GM23338 (cell line): Measurements from ENCODE around the gene BPTF. TPM values are rescaled to one million over a fixed set of nuclear protein-coding genes. Genes with fewer than 3 reads are reported as not detected.
"Not testable (repeated sequence)": the region's sequence is repeated elsewhere in the genome, so short reads cannot be mapped to it uniquely, and the experiment has no call there.

Experiments used
- ATAC-seq: fragments of 200-7000 bp; cut with Tn5 transposase; 3 replicates; pipeline ENCODE4 v1.9.1; 2020
- DNase-seq: peaks from one replicate; pipeline ENCODE4 v3.0.0-alpha.2; 2015; ENCODE audit warnings: low spot score
- H2AFZ ChIP-seq: fragments of 200-600 bp; sonication (generic); 2 replicates; pipeline ENCODE4 v1.8.0; 2016; ENCODE audit warnings: antibody characterized with exemption, mild to moderate bottlenecking, moderate library complexity
- H3F3A ChIP-seq: fragments of 200-600 bp; sonication (generic); replicated peaks from 2 replicates; pipeline ENCODE4 v1.8.0; 2017; ENCODE audit warnings: antibody characterized with exemption, mixed run types, low read depth
- H3K27ac ChIP-seq: fragments of 200-600 bp; sonication (generic); 2 replicates; pipeline ENCODE4 v1.6.1; 2016; ENCODE audit warnings: low read depth
- H3K27me3 ChIP-seq: fragments of 200-600 bp; sonication (generic); 2 replicates; pipeline ENCODE4 v1.8.0; 2016; ENCODE audit warnings: mild to moderate bottlenecking, mixed run types, moderate library complexity; ENCODE audit not compliant: insufficient read depth
- H3K36me3 ChIP-seq: fragments of 200-600 bp; sonication (generic); 2 replicates; pipeline ENCODE4 v1.8.0; 2016; ENCODE audit warnings: mild to moderate bottlenecking; ENCODE audit not compliant: insufficient read depth
- H3K4me1 ChIP-seq: fragments of 200-600 bp; sonication (generic); 2 replicates; pipeline ENCODE4 v1.8.0; 2016; ENCODE audit warnings: mild to moderate bottlenecking, moderate library complexity; ENCODE audit not compliant: insufficient read depth
- H3K4me2 ChIP-seq: fragments of 200-600 bp; sonication (generic); 2 replicates; pipeline ENCODE4 v1.7.1; 2017; ENCODE audit warnings: mixed run types
- H3K4me3 ChIP-seq: fragments of 200-600 bp; sonication (generic); 2 replicates; pipeline ENCODE4 v1.6.1; 2016; ENCODE audit warnings: mixed run types
- H3K79me2 ChIP-seq: fragments of 200-600 bp; sonication (generic); replicated peaks from 2 replicates; pipeline ENCODE4 v1.8.0; 2017; ENCODE audit warnings: mild to moderate bottlenecking; ENCODE audit not compliant: insufficient read depth
- H3K9me2 ChIP-seq: fragments of 200-600 bp; sonication (generic); 2 replicates; pipeline ENCODE4 v1.8.0; 2017; ENCODE audit not compliant: insufficient read depth
- H4K20me1 ChIP-seq: fragments of 200-600 bp; sonication (generic); replicated peaks from 2 replicates; pipeline ENCODE4 v1.8.0; 2017; ENCODE audit warnings: mild to moderate bottlenecking; ENCODE audit not compliant: insufficient read depth
- H3K27ac Mint-ChIP-seq: 2 replicates; pipeline ENCODE4 v1.8.0; 2020; ENCODE audit warnings: inconsistent platforms, mild to moderate bottlenecking, moderate library complexity, mixed read lengths
- H3K27me3 Mint-ChIP-seq: 3 replicates; pipeline ENCODE4 v1.8.0; 2022; ENCODE audit warnings: low read depth, mild to moderate bottlenecking, moderate library complexity, mixed read lengths, inconsistent platforms; ENCODE audit not compliant: insufficient read depth, poor library complexity
- H3K36me3 Mint-ChIP-seq: 3 replicates; pipeline ENCODE4 v1.8.0; 2021; ENCODE audit warnings: low read depth, mild to moderate bottlenecking, inconsistent platforms, moderate library complexity, mixed read lengths
- H3K4me1 Mint-ChIP-seq: 3 replicates; pipeline ENCODE4 v1.8.0; 2020; ENCODE audit warnings: mild to moderate bottlenecking, inconsistent platforms, mixed read lengths
- H3K4me3 Mint-ChIP-seq: 3 replicates; pipeline ENCODE4 v1.8.0; 2021; ENCODE audit warnings: moderate library complexity, mild to moderate bottlenecking, inconsistent platforms, mixed read lengths
- H3K9me3 Mint-ChIP-seq: 3 replicates; pipeline ENCODE4 v1.8.0; 2020; ENCODE audit warnings: moderate library complexity, mild to moderate bottlenecking, inconsistent platforms, mixed read lengths
- CREB1 ChIP-seq: fragments of 250-450 bp; sonication (Bioruptor Pico); IDR thresholded peaks from 2 replicates; pipeline ENCODE4 v1.5.0; 2020; ENCODE audit warnings: low read depth, mild to moderate bottlenecking, moderate library complexity
- CTCF ChIP-seq, 2 experiments: fragments of 200-600 bp in 1 of 2; sonication (generic) in 1 of 2; conservative IDR thresholded peaks; 2 replicates each; pipeline versions ENCODE4 v1.5.1 to v1.6.1; 2016 to 2017; ENCODE audit warnings: antibody characterized with exemption in 2 of 2, low read depth in 2 of 2, mild to moderate bottlenecking in 2 of 2, moderate library complexity in 1 of 2
- ETS1 ChIP-seq: IDR thresholded peaks from 2 replicates; pipeline ENCODE4 v1.6.1; 2016; ENCODE audit warnings: antibody characterized with exemption
- JUNB ChIP-seq: IDR thresholded peaks from one replicate; pipeline ENCODE4 v1.6.1; 2016; ENCODE audit warnings: antibody characterized with exemption; ENCODE audit not compliant: unreplicated experiment
- NANOG ChIP-seq: IDR thresholded peaks from 2 replicates; pipeline ENCODE4 v1.6.1; 2016; ENCODE audit warnings: antibody characterized with exemption, borderline replicate concordance
- POLR2AphosphoS5 ChIP-seq: IDR thresholded peaks from 2 replicates; pipeline ENCODE4 v1.6.1; 2016; ENCODE audit warnings: antibody characterized with exemption, low read depth
- ZNF331 ChIP-seq: fragments of 250-450 bp; sonication (Bioruptor Pico); IDR thresholded peaks from 2 replicates; pipeline ENCODE4 v1.5.0; 2020; ENCODE audit warnings: low read depth, mild to moderate bottlenecking, moderate library complexity
- ZNF462 ChIP-seq: fragments of 250-450 bp; sonication (Bioruptor Pico); IDR thresholded peaks from 2 replicates; pipeline ENCODE4 v1.5.0; 2020; ENCODE audit warnings: mild to moderate bottlenecking, moderate library complexity
- polyA plus RNA-seq: library from polyadenylated mRNA; unstranded; fragments of >200 nt; fragmentation: Nextera tagmentation; extraction: Ambion mirVana; gene quantifications from 2 replicates; pipeline ENCODE4 v1.2.1, GENCODE V29; 2016
- total RNA-seq: library from RNA; depleted of rRNA; stranded (reverse); fragments of >200 nt; shearing (Covaris generic); gene quantifications from 2 replicates; pipeline ENCODE4 v1.2.3, GENCODE V29; 2014

BPTF gene
- total and polyA plus RNA-seq, 2 experiments from 2014 or later, result 161 to 179 TPM

- not testable (repeated sequence) for DNase-seq, H3K4me1 ChIP-seq, H3K27me3 ChIP-seq, H3F3A ChIP-seq, H3K27ac ChIP-seq, H3K27me3 Mint-ChIP-seq, H2AFZ ChIP-seq, H3K79me2 ChIP-seq, H3K4me1 Mint-ChIP-seq, H3K9me2 ChIP-seq, H3K4me3 Mint-ChIP-seq, H3K4me2 ChIP-seq, ATAC-seq, H3K4me3 ChIP-seq, H4K20me1 ChIP-seq, H3K9me3 Mint-ChIP-seq, H3K27ac Mint-ChIP-seq
- peaks cover 95% of the 10 kb centered on the region for H3K36me3 ChIP-seq
- H3K36me3 Mint-ChIP-seq, result peaks cover 80% of the 10 kb centered on the region
Observed at GRCh38 chr17:67928842-67929241, 103.5 kb downstream of the BPTF start.

GRCh38 chr17:67931227-67931626 lies 105.9 kb downstream of the BPTF start:
- H2AFZ ChIP-seq, result no peak overlapping the region
- Mint-ChIP-seq H3K36me3 (peaks cover 79% of the 10 kb centered on the region), H3K4me3 (no peak overlapping the region), H3K27me3 (no peaks in the 10 kb centered on the region), H3K4me1 (no peaks in the 10 kb centered on the region), H3K27ac (no peak overlapping the region), H3K9me3 (no peaks in the 10 kb centered on the region)
- peaks cover 91% of the 10 kb centered on the region for H3K36me3 ChIP-seq
- H3K9me2 ChIP-seq, result no peaks in the 10 kb centered on the region
- no peaks in the 10 kb centered on the region; the same call in 1 of the 2 replicates for H3K79me2 ChIP-seq
- H3K4me2 ChIP-seq, result no peak overlapping the region
- no peak for TF ChIP-seq ZNF331 (CRISPR knock-in tag)
- no peak for TF ChIP-seq CREB1 (CRISPR knock-in tag)
- TF ChIP-seq POLR2AphosphoS5, result no peak
- no peak for TF ChIP-seq JUNB
- TF ChIP-seq NANOG, result no peak
- no peak for TF ChIP-seq CTCF (conservative IDR thresholded peaks at IDR 0.05; ENCODE audit: low read depth in 2 of 2)
- TF ChIP-seq ETS1, result no peak
- no peak for TF ChIP-seq ZNF462 (CRISPR knock-in tag)
- peaks cover under 1% of the 10 kb centered on the region; the same call in 1 of the 2 replicates for H4K20me1 ChIP-seq
- no peaks in the 10 kb centered on the region for H3K27me3 ChIP-seq
- no peaks in the 10 kb centered on the region for H3K4me1 ChIP-seq
- H3K27ac ChIP-seq, result no peak overlapping the region
- H3K4me3 ChIP-seq, result no peak overlapping the region
- no peak for DNase-seq
- peaks cover 8% of the 10 kb centered on the region; the same call in 1 of the 2 replicates for H3F3A ChIP-seq
- ATAC-seq, result no peak
